ENCODE results near the gene P3R3URF. TPM values are rescaled to one million over a fixed set of nuclear protein-coding genes. Genes with fewer than 3 reads are reported as not detected.

The P3R3URF gene
- total RNA-seq, 1 donor from 2014 or later: not detected

DNA sequence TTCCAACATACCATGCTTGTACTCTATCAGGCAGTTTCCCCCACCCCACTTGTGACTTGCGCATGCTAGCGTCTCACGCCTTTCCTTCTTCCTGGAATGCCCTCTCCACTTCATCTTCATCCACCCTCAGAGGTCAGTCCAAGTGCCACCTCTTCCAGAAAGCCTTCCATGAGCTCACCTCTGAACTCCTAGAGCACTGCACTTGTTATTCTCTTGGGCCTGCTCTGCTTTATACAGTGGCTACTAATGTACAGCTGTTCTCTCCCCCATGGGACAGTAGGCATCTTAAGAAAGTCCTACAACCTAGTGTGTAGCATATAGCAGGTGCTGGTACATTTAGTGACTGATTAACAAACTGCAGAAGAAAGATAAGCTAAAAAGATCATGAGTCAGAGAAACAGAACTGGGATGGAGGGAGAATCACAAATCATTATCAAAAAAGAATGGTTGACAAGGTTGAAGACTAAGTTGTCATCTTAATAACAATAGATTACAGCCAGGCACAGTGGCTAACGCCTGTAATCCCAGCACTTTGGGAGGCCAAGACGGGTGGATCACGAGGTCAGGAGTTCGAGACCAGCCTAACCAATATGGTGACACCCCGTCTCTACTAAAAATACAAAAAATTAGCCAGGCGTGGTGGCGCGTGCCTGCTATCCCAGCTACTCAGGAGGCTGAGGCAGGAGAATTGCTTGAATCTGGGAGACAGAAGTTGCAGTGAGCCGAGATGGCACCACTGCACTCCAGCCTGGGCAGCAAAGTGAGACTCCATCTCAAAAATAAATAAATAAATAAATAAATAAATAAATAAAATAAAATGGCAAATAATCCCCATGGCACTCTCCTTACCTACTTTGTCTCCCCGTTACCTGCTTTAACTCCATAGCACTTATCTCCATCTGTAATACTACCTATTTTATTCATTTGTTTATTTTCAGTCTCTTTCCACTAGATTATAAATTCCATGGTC, 17.7 kb downstream of the P3R3URF start:
- H3K36me3 Mint-ChIP-seq: no peaks in the 10 kb centered on the region
- no peaks in the 10 kb centered on the region for H3K9me3 Mint-ChIP-seq
- H3K27me3 Mint-ChIP-seq: no peaks in the 10 kb centered on the region
- H3K4me1 Mint-ChIP-seq (ENCODE audit: unreplicated experiment): no peaks in the 10 kb centered on the region
- no peak for DNase-seq (ENCODE audit: extremely low spot score, unreplicated experiment)
- no peak for TF ChIP-seq CTCF (conservative IDR thresholded peaks at IDR 0.05)
- no peak overlapping the region for H3K4me3 Mint-ChIP-seq
- H3K27ac Mint-ChIP-seq: no peak overlapping the region

- no peak overlapping the region for H3K27ac Mint-ChIP-seq
- no peak for TF ChIP-seq CTCF (conservative IDR thresholded peaks at IDR 0.05)
- DNase-seq (ENCODE audit: extremely low spot score, unreplicated experiment): no peak
- H3K9me3 Mint-ChIP-seq: no peaks in the 10 kb centered on the region
- no peaks in the 10 kb centered on the region for H3K4me1 Mint-ChIP-seq (ENCODE audit: unreplicated experiment)
- no peaks in the 10 kb centered on the region for H3K27me3 Mint-ChIP-seq
- H3K4me3 Mint-ChIP-seq: no peak overlapping the region
- no peaks in the 10 kb centered on the region for H3K36me3 Mint-ChIP-seq
Observed at GRCh38 chr1:46157916-46158311, 18.4 kb downstream of the P3R3URF start.

- no peaks in the 10 kb centered on the region for H3K36me3 Mint-ChIP-seq
- no peaks in the 10 kb centered on the region for H3K27me3 Mint-ChIP-seq
- H3K4me1 Mint-ChIP-seq (ENCODE audit: unreplicated experiment): no peaks in the 10 kb centered on the region
- no peak overlapping the region for H3K4me3 Mint-ChIP-seq
- no peak for DNase-seq (ENCODE audit: extremely low spot score, unreplicated experiment)
- TF ChIP-seq CTCF (conservative IDR thresholded peaks at IDR 0.05): no peak
- no peaks in the 10 kb centered on the region for H3K9me3 Mint-ChIP-seq
- no peak overlapping the region for H3K27ac Mint-ChIP-seq
Observed at GRCh38 chr1:46153732-46154131, 22.6 kb downstream of the P3R3URF start.

DNA sequence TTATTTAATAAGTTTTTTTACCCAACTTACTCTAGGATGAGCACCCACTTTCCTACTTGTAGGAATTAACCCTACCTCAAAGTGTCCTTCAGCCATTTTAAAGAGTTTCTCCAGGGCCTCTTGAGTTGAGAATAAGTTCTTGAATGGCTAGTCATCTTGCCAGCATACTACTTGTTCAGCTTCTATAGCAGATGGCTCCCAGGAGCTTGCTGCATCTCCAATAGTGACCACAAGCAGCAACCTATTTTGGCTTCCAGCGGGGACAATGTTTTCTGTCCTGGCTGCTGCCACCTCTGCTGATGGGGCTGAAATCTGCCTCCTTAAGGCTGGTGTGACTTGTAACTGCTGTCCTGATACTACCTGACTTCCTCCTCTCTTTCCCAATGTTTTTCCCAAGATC, 23.1 kb downstream of the P3R3URF start:
- TF ChIP-seq CTCF (conservative IDR thresholded peaks at IDR 0.05): no peak
- H3K27ac Mint-ChIP-seq: no peak overlapping the region
- no peaks in the 10 kb centered on the region for H3K9me3 Mint-ChIP-seq
- no peaks in the 10 kb centered on the region for H3K4me1 Mint-ChIP-seq (ENCODE audit: unreplicated experiment)
- no peaks in the 10 kb centered on the region for H3K36me3 Mint-ChIP-seq
- H3K4me3 Mint-ChIP-seq: no peak overlapping the region
- no peak for DNase-seq (ENCODE audit: extremely low spot score, unreplicated experiment)
- no peaks in the 10 kb centered on the region for H3K27me3 Mint-ChIP-seq

GRCh38 chr1:46152016-46152415, 24.3 kb downstream of the P3R3URF start:
- Mint-ChIP-seq H3K4me1 (ENCODE audit: unreplicated experiment) (no peaks in the 10 kb centered on the region), H3K9me3 (no peaks in the 10 kb centered on the region), H3K4me3 (no peak overlapping the region), H3K27me3 (no peaks in the 10 kb centered on the region), H3K27ac (no peak overlapping the region), H3K36me3 (no peaks in the 10 kb centered on the region)
- no peak for DNase-seq (ENCODE audit: extremely low spot score, unreplicated experiment)
- no peak for TF ChIP-seq CTCF (conservative IDR thresholded peaks at IDR 0.05)

All from type B pancreatic cell (in vitro differentiated cells).